Vagina (tissue), 2 donors: ENCODE results near the gene DUSP28. TPM values are rescaled to one million over a fixed set of nuclear protein-coding genes. Genes with fewer than 3 reads are reported as not detected.

Experiments
- DNase-seq, 2 donors: peaks; one replicate each; pipeline ENCODE4 v3.0.0-alpha.2; 2017; ENCODE audit errors: extremely low spot score in 2 of 2
- H3K27ac ChIP-seq: fragments of 200-600 bp; sonication (generic); one replicate; pipeline ENCODE4 v1.5.1; 2019
- H3K27me3 ChIP-seq: fragments of 200-600 bp; sonication (generic); one replicate; pipeline ENCODE4 v1.5.1; 2019
- H3K36me3 ChIP-seq, 2 donors: fragments of 200-600 bp; sonication (generic); one replicate each; pipeline ENCODE4 v1.5.1; 2017 to 2019
- H3K4me1 ChIP-seq: fragments of 200-600 bp; sonication (generic); one replicate; pipeline ENCODE4 v1.5.1; 2019
- H3K4me3 ChIP-seq, 2 donors: fragments of 200-600 bp; sonication (generic); 1 replicate in 1 of 2; 2 replicates in 1 of 2; pipeline ENCODE4 v1.5.1; 2016 to 2019
- H3K9me3 ChIP-seq: fragments of 200-600 bp; sonication (generic); one replicate; pipeline ENCODE4 v1.5.1; 2019
- POLR2A ChIP-seq, 2 donors: fragments of 450-650 bp; IDR thresholded peaks; one replicate each; pipeline ENCODE4 v1.6.1; 2017; ENCODE audit warnings: antibody characterized with exemption in 2 of 2, mild to moderate bottlenecking in 2 of 2, moderate library complexity in 2 of 2
- POLR2AphosphoS5 ChIP-seq, 2 donors: sonication (generic); formaldehyde crosslinking; IDR thresholded peaks; one replicate each; pipeline ENCODE4 v1.9.0; 2017; ENCODE audit warnings: antibody characterized with exemption in 2 of 2, mild to moderate bottlenecking in 2 of 2, low read depth in 1 of 2; ENCODE audit not compliant: insufficient read depth in 1 of 2
- intact Hi-C: fragments of 100-400 bp; cut with DNase I; formaldehyde crosslinking; loops from one replicate; pipeline ENCODE4 v1.15.1; 2023
- total RNA-seq: library from RNA; depleted of rRNA; stranded (reverse); fragments of >200 nt; gene quantifications from one replicate; pipeline ENCODE4 v1.2.3, GENCODE V29; 2016
- TF ChIP-seq, protein P1 (sequence below), 3 experiments: fragments of 450-650 bp in 2 of 3; fragments of 200-600 bp in 1 of 3; sonication (generic) in 1 of 3; IDR thresholded peaks; one replicate each; pipeline ENCODE4 v1.5.1; 2017 to 2019; ENCODE audit warnings: antibody characterized with exemption in 3 of 3, mild to moderate bottlenecking in 2 of 3, moderate library complexity in 2 of 3

Gene DUSP28
- total RNA-seq, 1 donor from 2014 or later, result 5.9 TPM

DNA sequence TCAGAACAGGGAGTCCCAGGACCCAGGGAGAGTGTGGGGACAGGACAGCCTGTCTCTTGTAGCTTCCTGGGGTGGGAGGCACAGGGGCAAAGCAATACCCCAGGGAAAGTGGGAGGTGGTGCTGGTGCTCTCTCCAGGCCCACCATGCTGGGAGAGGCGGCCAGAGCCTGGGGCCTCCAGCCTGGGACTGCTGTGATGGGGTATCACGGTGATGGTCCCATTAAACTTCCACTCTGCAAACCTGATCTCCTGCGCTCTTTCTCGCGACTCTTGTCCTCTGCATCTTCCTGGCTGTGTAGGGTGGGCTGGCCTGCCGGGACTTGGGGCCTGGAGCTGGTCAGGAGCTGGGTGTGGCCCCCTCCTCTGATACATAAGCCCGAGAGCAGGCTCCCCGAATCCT is 18.3 kb downstream of the DUSP28 start:
- no peaks in the 10 kb centered on the region for H3K27me3 ChIP-seq
- peaks cover 0 to 42% of the 10 kb centered on the region in 2 donors for H3K36me3 ChIP-seq
- no peak overlapping the region for H3K4me3 ChIP-seq
- H3K9me3 ChIP-seq, result no peaks in the 10 kb centered on the region
- no peak for DNase-seq
- H3K4me1 ChIP-seq, result peaks cover 39% of the 10 kb centered on the region
- TF ChIP-seq, protein P1, sequence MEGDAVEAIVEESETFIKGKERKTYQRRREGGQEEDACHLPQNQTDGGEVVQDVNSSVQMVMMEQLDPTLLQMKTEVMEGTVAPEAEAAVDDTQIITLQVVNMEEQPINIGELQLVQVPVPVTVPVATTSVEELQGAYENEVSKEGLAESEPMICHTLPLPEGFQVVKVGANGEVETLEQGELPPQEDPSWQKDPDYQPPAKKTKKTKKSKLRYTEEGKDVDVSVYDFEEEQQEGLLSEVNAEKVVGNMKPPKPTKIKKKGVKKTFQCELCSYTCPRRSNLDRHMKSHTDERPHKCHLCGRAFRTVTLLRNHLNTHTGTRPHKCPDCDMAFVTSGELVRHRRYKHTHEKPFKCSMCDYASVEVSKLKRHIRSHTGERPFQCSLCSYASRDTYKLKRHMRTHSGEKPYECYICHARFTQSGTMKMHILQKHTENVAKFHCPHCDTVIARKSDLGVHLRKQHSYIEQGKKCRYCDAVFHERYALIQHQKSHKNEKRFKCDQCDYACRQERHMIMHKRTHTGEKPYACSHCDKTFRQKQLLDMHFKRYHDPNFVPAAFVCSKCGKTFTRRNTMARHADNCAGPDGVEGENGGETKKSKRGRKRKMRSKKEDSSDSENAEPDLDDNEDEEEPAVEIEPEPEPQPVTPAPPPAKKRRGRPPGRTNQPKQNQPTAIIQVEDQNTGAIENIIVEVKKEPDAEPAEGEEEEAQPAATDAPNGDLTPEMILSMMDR (IDR thresholded peaks at IDR 0.05), result no peak
- no peak for TF ChIP-seq POLR2A (IDR thresholded peaks at IDR 0.05)
- TF ChIP-seq POLR2AphosphoS5 (IDR thresholded peaks at IDR 0.05; ENCODE audit: insufficient read depth in 1 of 2, low read depth in 1 of 2), result no peak
- intact Hi-C loops, result no loop called here
- H3K27ac ChIP-seq, result no peak overlapping the region

DNA sequence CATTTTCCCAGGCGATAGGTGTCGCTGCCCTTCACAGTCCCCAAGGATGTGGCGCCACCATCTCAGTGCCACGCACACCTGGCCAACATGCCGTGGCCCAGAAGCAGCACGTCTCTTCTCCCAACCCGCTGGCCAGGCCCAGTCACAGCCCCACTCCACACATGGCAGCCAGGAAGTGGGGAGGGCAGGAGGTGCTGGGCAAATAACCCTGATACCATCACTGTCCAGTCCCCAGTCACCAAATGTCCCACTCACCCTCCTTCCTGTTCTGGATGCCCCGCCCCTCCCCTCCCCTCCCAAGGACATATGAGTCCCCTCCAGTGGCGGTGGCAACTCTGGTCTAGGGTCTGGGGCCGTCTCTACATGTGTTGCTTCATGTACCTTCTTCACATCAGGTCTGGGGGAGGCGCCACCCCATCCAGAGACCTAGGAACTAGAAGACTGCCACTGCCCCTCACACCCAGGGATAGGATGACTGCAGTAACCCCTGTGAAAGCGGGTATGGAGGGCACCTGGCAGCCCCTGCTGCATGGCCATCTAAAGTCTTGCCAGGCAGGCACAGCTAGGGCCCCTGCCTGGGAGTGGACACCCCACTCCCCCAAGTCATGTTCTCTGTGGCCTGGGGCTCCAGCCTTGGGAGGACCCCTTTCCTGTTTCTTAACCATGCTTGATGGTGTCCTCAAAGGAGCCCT is 19.1 kb downstream of the DUSP28 start:
- Histone ChIP-seq H3K4me3 (no peak overlapping the region), H3K27ac (peak overlapping the region; percentile 70), H3K4me1 (peaks cover 45% of the 10 kb centered on the region), H3K36me3 (peaks cover 0 to 41% of the 10 kb centered on the region in 2 donors), H3K27me3 (no peaks in the 10 kb centered on the region), H3K9me3 (no peaks in the 10 kb centered on the region)
- intact Hi-C loops, result no loop called here
- DNase-seq, result no peak
- TF ChIP-seq POLR2A (IDR thresholded peaks at IDR 0.05) (no peak), POLR2AphosphoS5 (IDR thresholded peaks at IDR 0.05; ENCODE audit: insufficient read depth in 1 of 2, low read depth in 1 of 2) (no peak)
- TF ChIP-seq, protein P1 (IDR thresholded peaks at IDR 0.05), result no peak

DNA sequence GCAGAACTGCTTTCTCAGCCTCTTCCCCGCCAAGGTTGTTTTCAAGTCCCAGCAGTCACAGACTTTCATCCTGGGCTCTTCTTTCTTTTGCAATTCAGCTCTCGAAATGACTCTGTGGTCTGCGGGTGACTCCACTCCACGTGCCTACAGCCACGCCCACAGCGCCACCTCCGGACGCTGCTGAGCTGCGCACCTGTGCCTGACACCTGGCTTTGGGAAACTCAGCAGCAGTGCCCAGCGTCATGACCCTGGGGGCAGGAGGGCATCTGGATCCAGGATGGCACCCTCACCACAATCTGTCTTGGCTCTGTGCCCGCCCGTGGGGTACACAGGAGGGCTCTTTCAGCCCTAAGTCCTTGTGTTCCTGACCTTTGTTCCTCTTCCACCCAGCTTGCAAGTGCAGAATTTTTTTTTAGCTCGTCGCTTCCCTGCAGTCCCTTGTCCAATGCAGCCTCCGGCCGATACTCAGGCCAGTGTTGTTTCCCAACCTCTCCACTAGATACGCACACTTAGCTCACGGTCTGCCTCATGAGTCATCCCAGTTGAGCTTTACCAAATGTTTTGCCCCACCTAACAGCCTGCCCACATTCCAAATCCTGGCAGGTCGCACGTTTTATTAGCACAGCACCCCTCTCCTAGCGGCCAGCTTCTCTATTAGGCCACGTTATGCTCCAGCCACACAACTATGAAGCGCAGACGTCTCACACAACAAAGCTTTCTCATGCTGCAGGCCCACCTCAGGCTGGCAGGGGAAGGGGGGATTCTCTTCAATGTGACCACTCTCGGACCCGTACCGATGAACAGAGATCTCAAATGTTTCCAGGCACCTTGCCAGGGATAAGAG is 19.8 kb downstream of the DUSP28 start:
- peaks cover 53% of the 10 kb centered on the region for H3K4me1 ChIP-seq
- no peak overlapping the region for H3K4me3 ChIP-seq
- intact Hi-C loops, result no loop called here
- peaks cover 0 to 35% of the 10 kb centered on the region in 2 donors for H3K36me3 ChIP-seq
- TF ChIP-seq, protein P1 (IDR thresholded peaks at IDR 0.05), result peak in 2 of 3 experiments; percentile 8 to 22
- TF ChIP-seq POLR2AphosphoS5 (IDR thresholded peaks at IDR 0.05; ENCODE audit: insufficient read depth in 1 of 2, low read depth in 1 of 2) (peak; percentile 37 to 46), POLR2A (IDR thresholded peaks at IDR 0.05) (no peak)
- H3K9me3 ChIP-seq, result no peaks in the 10 kb centered on the region
- no peaks in the 10 kb centered on the region for H3K27me3 ChIP-seq
- peak in 1 of 2 donors; percentile 95 for DNase-seq
- peak overlapping the region; percentile 70 for H3K27ac ChIP-seq

DNA sequence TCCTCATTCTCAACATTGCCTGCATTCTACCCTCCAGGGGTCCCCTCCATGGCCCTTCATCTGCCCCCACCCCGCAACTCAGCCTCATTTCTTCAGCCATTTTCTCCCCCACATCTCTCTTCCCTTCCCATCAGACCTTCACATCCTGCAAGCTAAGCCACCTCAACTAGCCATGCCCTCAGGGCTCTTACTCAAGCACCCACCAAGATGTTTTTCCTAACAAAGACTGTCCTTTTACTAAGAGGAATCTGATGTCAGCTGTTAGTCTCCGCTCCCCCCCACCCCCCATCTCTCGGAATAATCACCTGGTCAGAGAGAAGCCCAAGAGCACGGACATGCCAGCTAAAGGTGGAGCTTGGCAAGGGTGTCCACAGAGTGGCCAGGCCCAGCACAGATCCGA is 21.7 kb downstream of the DUSP28 start:
- H3K36me3 ChIP-seq, result peaks cover 0 to 23% of the 10 kb centered on the region in 2 donors
- no peak for TF ChIP-seq POLR2A (IDR thresholded peaks at IDR 0.05)
- TF ChIP-seq, protein P1 (IDR thresholded peaks at IDR 0.05), result no peak
- no peak for TF ChIP-seq POLR2AphosphoS5 (IDR thresholded peaks at IDR 0.05; ENCODE audit: insufficient read depth in 1 of 2, low read depth in 1 of 2)
- DNase-seq, result no peak
- peaks cover 53% of the 10 kb centered on the region for H3K4me1 ChIP-seq
- H3K27ac ChIP-seq, result no peak overlapping the region
- H3K4me3 ChIP-seq, result no peak overlapping the region
- no peaks in the 10 kb centered on the region for H3K9me3 ChIP-seq
- intact Hi-C loops, result no loop called here
- H3K27me3 ChIP-seq, result no peaks in the 10 kb centered on the region
